HUDEP-2 (cell line): ENCODE data around the gene FGF21.
"Not testable (repeated sequence)": the region's sequence is repeated elsewhere in the genome, so short reads cannot be mapped to it uniquely, and the experiment has no call there.

Experiments used
- DNase-seq, 76 experiments: peaks; one replicate each; lab custom pipeline; 2025; ENCODE audit not compliant: unreplicated experiment in 76 of 76; lab: John Stamatoyannopoulos, UW

FGF21 gene, protein sequence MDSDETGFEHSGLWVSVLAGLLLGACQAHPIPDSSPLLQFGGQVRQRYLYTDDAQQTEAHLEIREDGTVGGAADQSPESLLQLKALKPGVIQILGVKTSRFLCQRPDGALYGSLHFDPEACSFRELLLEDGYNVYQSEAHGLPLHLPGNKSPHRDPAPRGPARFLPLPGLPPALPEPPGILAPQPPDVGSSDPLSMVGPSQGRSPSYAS

DNA sequence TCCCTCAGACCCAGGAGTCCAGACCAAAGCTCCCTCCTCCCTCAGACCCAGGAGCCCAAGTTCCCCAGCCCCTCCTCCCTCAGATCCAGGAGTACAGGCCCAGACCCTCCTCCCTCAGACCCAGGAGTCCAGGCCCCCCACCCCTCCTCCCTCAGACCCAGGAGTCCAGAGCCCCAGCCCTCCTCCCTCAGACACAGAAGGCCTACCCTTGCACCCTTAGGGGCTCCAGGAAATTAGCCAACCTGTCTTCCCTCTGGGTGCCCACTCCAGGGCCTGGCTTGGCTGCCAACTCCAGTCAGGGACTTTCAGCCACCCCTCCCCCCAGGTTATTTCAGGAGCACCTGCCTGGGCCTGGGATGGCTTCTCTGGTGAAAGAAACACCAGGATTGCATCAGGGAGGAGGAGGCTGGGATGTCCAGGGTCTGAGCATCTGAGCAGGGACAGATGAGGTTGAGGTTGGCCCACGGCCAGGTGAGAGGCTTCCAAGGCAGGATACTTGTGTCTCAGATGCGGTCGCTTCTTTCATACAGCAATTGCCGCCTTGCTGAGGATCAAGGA lies at the start of gene FGF21:
Gene FGF21 (plus strand): TSS at position 441 of the 558 bp plus-strand sequence. CDS start 713 bp downstream, outside the sequence.
- peak in 16 of 76 experiments; percentile 13 to 45 (median 27) for DNase-seq

DNA sequence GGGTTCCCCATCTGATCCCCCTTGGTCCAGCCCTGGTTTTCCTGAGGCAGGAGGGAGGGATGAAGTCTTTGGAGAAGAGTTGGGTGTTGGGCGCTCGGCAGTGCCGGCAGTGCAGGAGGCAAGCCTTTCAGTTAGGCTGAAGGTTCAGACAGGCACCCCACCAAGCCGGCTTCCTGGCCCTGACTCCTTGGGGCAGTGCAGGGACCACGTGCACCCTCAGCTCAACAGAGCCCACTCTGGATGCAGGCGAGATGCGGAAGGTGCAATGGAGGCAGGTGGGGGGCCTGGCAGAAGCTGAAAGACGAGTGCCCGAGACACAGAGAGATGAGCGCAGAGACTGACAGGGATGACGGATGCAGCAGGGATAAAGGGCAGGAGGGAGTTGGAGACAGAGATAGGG lies 46.9 kb upstream of the FGF21 start:
- no peak for DNase-seq

DNA sequence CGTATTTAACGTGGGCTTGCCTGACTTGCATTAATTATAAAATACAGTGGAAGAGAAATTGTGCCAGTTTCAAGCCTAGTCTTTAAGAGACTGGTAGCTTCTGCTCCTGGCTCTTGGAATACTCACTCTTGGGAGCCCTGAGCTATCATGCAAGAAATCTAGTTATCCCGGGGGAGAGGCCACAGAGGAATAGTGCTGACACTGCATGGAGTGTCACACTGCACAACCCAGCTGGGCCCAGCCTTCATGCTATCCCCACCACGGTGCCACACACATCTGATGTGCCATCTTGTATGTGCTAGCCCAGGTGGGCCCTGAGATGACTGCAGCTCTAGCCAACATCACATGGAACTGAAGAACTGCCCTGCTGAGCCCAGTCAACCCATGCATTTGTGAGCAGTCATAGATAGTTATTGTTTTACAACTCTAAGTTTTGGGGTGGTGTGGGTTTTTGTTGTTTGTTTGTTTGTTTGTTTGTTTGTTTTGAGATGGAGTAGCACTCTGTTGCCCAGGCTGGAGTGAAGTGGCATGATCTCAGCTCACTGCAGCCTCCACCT lies 44.1 kb upstream of the FGF21 start:
- no peak for DNase-seq

DNA sequence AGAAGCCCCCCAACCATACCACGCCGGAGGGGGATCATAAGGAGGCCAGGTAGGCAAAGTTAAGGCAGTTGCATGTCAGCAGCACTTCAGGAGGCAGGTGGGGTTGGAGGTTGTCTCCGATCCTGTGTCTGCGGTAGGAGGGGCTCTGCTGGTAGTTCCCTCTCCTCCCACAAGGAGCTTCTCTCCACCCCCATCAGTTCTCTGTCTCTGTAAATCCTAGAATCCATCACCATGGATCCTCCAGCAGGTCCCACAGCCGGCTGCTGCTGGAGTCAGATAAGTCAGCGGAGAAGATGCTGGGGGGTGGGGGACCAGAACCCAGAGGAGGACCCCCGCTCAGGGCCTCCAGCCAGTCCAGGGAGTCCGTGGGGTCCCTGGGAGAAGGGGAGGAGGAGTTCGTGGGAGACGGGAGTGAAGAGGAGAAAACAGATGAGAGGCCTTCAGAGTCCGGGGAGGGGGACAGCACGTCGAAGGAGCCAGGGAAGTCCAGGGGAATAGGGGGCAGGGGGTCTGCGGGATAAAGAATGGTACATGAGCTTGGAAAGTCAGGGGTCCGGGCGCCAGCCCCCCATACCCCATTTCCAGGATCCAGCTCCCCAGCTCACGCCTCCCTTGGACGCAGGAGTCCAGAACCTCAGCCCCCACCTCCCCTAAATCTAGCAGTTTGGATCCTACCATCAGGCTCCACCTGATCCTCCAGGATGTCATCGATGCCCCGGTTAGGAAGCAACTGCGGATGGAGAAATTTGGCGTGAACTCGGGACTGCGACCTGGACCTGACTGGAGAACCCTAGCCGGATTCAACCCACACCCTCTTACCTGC lies 42.1 kb upstream of the FGF21 start:
- DNase-seq = peak in 5 of 76 experiments; percentile 6 to 29 (median 10)

DNA sequence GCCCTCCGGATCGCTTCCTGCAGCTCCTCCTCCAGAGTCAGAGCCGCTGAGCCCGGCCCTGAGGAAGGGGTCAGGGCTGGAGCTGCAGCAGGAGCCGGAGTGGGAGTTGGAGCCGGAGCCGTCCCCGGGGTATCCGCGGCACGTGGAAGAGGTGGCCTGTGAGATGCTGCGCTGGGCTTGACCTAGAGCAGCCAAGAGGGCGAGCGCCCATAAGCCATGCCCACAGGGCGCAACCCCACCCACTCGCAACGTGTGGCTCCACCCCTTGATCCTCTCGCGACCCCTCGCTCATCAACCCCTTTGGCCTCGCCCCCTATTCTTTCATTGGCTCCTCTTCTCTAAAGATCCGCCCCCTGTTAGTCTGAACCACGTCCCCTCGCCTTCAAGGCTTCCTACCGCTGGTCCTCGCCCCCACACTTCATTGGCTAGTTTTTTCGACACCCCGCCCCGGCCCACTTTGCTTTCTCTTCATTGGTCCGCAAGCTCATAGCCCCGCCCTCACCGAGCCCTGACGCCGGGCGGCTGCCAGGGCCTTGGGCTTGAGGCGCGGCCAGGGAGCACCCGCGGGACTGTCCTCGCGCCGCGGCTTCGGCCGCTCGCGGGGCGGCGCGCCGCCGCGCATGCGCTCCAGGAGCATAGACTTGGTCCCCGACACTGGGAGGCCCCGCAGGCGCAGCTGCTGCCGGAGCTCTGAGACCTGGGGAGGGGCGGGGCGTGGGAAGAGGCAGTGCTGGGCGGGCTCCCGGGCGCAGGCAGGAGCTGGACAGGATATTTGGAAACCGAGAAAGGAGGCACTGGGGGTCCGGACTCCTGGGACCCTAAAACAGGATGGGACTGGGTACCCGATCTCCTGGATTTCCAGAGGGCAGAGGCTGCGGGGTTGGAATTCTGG lies 41.2 kb upstream of the FGF21 start:
- DNase-seq = peak; percentile 93 to 100 (median 99)

DNA sequence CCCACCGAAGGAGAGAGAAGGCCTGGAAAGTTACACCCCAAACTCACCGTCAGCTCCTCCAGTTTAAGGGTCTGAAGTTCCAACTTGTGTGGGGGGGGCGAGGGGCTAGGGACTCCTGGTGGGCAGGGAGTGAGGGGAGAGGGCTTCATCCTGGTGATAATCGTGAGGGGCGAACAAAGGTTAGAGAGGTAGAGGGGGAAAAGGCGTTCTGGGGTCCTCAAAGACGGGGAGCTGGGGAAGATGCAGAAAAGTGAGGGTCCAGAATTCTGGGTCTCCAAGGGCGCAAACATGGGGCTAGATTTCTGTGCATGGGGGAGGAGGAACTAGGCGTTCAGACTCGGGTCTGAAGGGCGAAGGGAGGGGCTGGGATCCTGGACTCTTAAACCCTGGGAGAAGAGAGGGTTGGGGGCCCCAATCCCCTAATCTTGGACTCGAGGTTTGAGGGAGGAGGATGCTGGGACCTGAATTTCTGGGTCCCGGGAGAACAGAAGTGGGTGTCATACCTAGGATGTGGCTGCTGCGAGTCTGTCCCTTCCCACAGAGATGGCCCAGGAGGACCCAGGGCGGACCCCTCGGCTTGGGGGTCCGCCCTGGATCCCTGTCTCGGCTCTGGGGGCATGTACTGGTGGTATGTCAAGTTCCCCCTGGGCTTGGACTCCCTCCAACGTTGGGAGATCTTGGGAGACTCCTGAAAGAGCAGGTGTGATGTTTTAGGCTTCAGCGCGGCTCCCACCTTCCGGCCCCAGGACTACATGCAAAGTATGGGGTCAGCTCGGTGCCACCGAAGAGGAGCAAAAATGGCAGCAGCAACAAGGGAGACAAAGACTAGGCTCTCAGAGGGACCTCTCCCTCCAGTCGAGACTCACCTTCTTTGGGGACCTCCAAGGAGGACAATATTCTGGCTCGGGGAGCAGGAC lies 40.3 kb upstream of the FGF21 start:
- no peak for DNase-seq

DNA sequence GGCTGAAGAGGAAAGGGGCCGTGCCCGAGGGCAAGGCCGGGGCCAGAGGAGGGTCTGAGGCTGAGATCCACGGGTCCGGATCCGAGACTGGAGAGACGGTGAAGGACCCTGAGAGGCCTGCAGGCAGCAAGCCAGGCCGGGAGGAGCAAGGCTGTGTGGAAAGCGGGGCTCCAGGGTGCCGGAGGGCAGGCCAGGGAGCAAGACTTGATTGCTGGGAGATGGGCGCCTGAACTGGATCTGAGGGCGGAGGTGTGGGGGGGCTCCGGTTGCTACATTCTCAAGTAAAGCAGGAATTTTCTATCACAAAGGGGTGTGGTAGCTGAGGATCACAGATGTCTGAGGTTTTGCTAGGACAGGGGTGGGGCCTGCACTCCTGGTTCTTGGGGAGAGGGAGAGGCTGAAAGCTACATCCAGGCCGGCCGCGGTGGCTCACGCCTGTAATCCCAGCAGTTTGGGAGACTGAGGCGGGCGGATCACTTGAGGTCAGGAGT lies 39.6 kb upstream of the FGF21 start:
- no peak for DNase-seq

DNA sequence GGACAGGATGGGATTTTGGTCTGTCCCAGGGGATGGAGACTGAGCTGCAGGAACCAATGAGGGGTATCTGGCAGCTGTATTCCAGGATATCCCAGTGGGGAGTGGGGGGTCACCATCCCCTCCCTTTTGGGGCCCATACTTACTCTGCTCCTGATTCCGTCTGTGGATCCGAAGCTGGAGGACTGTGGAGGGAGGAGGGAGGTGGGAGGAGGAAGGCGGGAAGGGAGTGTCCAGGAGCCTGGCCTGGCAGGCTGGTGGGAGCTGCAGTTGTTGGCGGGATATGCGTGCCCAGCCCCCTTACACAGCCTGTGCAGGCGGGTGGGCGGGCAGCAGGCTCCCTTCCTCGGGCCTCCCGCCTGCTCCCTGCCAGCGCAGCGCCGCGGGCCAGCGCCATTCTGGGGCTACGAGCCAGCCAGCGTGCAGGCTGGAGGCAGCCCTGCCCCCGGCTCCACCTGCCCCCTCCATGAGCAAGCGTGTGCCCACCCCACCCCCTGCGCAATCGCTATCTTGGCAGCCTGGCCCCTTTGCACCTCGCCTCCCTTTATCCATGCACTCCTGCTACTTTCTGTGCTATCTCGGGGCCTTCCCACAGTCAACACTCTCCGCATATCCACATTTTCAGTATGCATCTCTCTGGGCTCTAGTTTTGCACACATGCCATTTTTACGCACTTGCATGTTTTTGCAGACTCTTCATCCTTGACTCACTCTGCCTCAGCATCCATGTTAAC lies 38.6 kb upstream of the FGF21 start:
- peak in 18 of 76 experiments; percentile 8 to 49 (median 32) for DNase-seq

DNA sequence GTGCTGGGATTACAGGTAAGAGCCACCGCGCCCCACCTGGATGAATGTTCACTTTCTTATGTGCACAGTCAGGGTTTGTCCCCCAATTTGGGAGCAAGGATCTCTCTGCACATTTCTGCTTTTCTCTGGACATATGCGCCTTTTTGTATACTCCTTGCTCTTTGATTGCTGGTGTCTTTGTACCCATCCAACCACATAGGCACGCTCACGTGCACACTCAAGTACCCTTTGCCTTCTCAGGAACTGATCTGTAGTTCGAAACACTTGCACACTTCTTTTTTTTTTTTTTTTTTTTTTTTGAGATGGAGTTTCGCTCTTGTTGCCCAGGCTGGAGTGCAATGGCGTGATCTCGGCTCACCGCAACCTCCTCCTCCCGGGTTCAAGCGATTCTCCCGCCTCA lies 37.2 kb upstream of the FGF21 start:
- DNase-seq = not testable (repeated sequence)

DNA sequence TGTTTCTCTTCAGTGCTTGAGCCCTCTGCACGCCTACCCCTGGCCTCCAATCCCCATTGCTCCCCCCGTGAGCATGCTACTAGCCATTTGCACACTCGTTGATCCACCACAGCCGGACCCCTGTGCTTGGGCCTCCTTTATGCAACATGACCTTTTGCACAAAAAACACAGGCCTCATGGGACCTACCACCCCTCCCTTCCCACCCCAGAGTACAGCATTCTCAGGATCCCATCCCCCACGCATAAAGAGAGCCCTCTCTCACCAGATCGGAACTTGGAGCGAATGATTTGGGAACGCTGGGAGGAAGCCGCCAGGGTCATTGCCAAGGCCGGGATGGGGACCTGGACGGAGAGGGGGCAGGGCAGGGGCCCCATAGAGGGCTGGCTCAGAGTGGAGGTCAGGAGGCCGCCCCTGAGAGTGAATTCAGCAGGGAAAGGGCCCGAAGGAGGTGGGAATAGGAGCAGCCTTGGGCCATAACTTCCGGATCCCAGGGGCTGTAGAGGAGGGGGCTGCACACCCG lies 36.6 kb upstream of the FGF21 start:
- no peak for DNase-seq

DNA sequence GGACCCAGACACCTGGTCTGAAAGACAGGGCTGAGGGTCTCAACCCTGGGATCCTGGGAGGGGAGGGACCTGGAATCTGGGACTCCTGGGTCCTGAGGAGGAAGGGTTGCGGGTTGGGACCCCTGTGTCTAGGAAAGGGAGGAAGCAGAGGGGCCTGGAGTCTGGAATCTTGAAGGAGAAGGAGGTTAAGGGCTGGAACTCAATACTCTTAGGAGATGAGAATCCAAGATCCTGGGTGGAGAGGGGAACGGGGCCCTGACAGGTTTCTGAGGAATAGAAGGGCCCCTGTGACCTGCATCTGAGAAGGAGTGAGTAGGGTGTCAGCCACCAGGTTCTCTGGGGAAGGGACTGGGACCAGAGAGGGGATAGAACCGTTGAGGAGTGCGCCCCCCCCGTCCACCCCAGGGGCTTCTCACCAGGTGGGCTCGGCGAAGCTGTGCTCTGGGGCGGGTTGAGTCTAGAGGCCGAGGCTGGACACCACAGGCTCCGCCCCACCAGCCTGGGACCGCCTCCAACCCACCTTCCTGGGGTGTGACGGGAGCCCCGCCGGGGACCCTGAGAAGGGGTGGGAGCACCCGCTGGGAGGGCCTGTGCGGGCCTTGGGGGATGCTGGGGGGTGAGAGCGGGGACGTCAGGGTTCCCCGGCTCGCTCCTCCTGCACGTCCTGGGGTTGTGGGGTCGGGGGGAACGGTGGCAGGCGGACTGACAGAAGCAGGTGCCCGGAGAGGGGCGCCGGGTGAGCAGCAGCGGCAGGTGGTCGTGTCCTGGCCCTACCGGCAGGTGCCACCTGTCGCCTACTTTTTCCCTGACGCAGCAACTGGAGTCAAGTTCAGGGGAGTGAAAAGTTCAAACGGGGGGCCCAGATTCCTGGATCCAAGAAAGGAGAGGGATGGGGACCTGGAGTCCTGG lies 35.8 kb upstream of the FGF21 start, which contains the start of gene MAMSTR:
Gene MAMSTR (minus strand): TSS at position 463 of the 909 bp plus-strand sequence. CDS start 694 bp downstream, outside the sequence.
- no peak for DNase-seq

DNA sequence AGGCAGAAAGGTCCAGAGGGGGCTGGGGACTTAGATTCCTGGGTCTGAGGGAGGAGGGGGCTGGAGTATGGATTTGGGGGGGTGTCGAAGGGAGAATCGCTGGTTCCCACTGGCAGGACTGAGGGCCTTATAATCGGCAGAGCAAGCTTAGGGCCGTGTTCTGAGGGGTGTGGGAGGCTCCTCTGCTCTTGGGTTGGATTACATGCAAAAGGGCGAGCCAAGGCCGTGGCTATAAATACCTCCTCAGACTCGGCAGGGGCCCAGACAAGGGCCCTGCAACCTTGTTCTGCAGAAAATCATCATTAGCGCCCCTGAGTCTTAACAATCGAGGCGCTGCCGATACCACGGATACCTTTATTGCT lies 35.1 kb upstream of the FGF21 start:
- DNase-seq = no peak

DNA sequence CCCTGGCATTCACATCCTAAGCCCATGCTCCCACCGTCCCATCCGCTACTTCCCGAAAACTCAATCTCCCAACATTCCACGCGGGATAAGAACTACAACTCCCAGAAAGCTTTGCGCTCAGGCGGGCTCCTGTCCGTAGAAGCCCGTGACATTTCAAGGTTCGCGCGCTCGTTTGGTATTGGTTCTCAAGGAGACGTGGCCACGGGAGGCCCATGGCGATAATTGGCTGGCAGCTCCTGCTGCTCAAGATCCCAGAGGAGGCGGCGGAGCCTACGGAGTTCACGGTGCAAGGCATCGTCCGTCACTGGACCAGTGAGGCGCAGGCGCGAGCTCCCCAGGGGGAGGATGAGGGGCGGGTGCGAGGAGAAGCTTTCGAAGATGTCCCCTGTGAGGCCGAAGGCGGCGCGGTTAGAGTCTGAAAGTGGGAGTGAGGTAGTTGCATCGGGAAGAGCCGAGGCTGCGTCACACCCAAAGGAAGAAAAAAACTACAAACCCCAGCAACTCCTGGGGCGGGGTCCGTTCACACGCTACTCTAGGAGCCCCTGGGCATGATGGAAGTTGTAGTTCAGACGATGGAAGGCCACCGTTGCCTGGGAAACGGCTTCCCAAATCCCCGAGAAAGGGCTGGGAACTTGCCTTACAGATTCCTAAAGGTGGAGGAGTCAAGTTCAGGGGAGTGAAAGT lies 34.6 kb upstream of the FGF21 start:
- DNase-seq = peak in 75 of 76 experiments; percentile 51 to 99 (median 97)

DNA sequence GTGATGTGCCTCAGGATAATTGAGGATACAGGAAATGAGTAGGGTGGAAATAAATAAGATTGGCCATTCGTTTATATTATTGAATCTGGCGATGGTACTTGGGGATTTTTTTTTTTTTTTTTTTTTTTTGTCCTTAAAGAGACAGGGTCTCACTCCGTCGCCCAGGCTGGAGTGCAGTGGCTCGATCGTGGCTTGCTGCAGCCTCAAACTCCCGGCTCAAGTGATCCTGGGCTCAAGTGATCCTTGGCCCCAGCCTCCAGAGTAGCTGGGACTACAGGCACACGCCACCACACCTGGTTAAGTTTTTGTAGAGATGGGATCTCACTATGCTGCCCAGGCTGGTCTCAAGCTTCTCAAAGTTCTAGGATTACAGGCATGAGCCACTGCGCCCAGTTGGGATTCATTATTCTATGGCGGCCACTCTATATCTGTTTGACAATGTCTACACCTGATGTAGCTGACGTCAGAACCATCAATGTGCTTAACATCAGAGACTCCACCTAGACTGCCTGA lies 33.1 kb upstream of the FGF21 start:
- no peak for DNase-seq

DNA sequence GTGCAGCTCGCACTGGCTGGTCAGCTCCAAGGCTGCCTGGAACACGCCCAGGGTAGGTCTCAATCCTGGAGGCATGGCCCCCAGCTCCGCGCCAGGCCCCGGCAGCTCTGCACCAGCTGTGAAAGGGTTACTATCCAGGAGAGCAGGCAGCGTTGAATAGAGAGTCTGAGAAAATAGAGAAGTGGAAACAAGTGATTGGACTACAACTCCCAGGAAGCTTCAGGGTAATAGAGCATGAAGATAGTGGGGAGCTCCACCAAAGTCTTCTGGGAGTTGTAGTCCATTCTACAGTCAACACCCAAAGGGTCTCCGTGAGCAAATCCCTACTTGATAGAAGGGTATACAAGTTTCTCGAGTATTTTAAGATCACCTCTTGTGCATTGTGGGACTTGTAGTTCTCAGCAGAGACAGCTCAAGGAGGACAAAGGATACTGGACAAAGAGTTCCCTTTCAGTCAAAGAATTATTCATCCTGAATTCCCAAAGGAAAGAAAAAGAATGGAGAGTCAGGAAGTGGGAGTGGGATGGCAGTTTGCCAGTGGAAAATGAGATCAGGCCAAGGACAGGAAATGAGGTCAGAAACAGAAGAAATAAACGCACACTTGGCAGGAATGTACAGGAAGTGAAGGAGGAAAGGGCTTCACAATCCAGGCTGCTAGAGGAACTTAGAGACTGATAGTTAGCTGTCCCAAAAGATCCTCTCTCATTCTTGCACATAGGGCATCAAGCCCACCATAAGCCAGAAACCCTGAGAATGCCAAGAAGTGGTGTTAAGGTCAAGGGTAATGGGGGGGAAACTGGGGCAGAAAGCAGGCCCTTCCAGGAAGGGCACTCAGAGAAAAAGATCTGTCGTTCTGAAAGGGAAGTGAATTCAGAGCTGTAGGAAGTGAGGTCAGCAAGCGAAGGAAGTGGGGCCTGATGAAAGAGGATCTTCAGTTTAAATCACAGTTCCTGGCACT lies 30.2 kb upstream of the FGF21 start:
- peak in 28 of 76 experiments; percentile 12 to 70 (median 38) for DNase-seq
